ENCODE data around the gene INO80D.

Gene INO80D

DNA sequence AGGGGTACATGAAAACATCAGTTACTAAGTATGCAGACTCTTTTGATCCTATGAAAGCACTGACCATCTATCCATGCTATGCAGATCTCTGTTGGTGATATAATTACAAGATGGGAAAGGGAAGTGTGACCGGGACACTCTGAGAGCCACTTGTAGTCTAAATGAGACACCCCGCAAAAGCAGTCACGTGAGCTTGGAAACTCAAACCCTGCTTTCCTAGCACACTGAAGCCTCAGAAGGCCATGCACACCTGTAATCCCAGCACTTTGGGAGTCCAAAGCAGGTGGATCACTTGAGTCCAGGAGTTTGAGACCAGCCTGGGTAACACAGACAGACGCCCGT, 137.5 kb downstream of the INO80D start:
- DNase-seq (ENCODE audit: low spot score), result no peak
- TF ChIP-seq, protein P1, sequence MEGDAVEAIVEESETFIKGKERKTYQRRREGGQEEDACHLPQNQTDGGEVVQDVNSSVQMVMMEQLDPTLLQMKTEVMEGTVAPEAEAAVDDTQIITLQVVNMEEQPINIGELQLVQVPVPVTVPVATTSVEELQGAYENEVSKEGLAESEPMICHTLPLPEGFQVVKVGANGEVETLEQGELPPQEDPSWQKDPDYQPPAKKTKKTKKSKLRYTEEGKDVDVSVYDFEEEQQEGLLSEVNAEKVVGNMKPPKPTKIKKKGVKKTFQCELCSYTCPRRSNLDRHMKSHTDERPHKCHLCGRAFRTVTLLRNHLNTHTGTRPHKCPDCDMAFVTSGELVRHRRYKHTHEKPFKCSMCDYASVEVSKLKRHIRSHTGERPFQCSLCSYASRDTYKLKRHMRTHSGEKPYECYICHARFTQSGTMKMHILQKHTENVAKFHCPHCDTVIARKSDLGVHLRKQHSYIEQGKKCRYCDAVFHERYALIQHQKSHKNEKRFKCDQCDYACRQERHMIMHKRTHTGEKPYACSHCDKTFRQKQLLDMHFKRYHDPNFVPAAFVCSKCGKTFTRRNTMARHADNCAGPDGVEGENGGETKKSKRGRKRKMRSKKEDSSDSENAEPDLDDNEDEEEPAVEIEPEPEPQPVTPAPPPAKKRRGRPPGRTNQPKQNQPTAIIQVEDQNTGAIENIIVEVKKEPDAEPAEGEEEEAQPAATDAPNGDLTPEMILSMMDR (IDR thresholded peaks at IDR 0.05), result no peak
- Histone ChIP-seq H3K4me3 (no peak overlapping the region), H3K27ac (no peak overlapping the region)

DNA sequence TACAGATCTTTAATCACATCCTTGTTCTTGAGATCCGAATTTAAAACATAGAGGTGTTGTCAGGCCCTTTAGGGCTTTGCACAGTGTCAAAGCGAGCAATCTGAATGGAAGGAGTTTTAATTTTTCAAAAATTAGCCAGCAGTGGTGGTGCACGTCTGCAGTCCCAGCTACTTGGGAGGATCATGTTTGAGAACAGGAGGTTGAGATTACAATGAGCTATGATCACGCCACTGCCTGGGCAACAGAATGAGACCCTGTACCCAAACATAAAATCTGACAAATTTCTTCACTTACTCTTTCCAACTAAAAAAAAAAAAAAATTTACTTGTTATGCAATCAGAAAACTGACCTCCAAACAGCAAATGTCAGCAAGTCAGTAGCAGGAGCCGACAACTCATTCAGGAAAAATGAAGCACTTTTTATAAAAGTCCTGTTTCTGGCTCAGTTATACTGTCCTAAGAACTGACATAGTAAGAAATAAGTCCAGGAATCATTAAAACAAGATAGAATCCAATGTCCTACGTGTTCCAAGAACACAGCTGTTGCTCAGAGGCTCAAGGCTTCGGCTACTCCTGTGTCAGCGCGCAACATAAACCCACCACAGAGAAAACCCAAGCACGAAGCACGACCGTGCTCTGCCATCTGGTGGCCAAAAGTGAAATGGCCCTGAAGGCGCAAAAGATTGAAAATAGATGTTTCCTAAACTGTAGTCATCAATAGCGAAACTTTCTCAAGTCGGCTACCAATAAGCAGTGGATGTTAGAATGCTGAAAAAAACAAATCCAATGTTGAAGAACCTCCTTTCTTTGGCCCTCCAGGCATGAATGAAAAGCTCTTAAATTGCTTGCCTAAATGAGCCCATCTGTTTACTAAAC, 138.1 kb downstream of the INO80D start:
- Histone ChIP-seq H3K27ac (peak overlapping the region; percentile 19 to 40), H3K4me3 (peak overlapping the region; percentile 12)
- peak; percentile 78 for DNase-seq (ENCODE audit: low spot score)
- TF ChIP-seq, protein P1 (IDR thresholded peaks at IDR 0.05), result peak; percentile 79

DNA sequence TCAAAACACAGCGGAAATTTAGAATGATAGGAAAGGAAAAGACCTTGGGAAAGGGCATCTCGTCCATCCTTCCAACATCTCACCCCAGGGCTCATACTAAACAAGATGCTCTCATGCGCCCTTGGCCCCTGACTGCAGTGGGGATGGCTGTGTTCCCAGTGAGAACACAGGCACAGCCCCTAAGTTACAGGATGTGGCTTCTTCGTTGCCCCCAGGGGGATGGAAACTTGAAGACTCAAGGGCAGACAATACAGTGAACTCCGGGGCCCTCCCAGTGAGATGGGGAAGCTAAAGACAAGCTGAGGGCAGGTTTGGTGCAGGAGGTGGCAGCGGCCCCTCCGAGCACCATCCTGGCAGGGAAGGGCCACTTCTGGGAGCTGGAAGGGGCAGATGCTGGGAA, 139.7 kb downstream of the INO80D start:
- Histone ChIP-seq H3K27ac (no peak overlapping the region), H3K4me3 (no peak overlapping the region)
- no peak for DNase-seq (ENCODE audit: low spot score)
- TF ChIP-seq, protein P1 (IDR thresholded peaks at IDR 0.05), result no peak

Measured in coronary artery (tissue), 2 donors.